ENCODE data around the gene SPATS2.
"Not testable (repeated sequence)": the region's sequence is repeated elsewhere in the genome, so short reads cannot be mapped to it uniquely, and the experiment has no call there.

Gene SPATS2

GRCh38 chr12:49403971-49404450 is 36.7 kb downstream of the SPATS2 start:
- FAIRE-seq = no peak
- no peak for DNase-seq (ENCODE audit: low spot score)

- FAIRE-seq = no peak
Measured at GRCh38 chr12:49404956-49405355, 37.7 kb downstream of the SPATS2 start.

GRCh38 chr12:49410818-49411217 is 43.6 kb downstream of the SPATS2 start:
- FAIRE-seq = no peak
- no peak for DNase-seq (ENCODE audit: low spot score)

More at GRCh38 chr12:49404956-49405355, 37.7 kb downstream of the SPATS2 start:
- DNase-seq (ENCODE audit: low spot score) = no peak

- FAIRE-seq (no peak), DNase-seq (ENCODE audit: low spot score) (no peak)
Measured at GRCh38 chr12:49413010-49413409, 45.7 kb downstream of the SPATS2 start.

- FAIRE-seq = no peak
- no peak for DNase-seq (ENCODE audit: low spot score)
Measured at GRCh38 chr12:49413796-49414195, 46.5 kb downstream of the SPATS2 start.

- DNase-seq (ENCODE audit: low spot score) (no peak), FAIRE-seq (no peak)
Measured at GRCh38 chr12:49414364-49414763, 47.1 kb downstream of the SPATS2 start.

- FAIRE-seq (no peak), DNase-seq (ENCODE audit: low spot score) (no peak)
Measured at GRCh38 chr12:49415521-49415970, 48.3 kb downstream of the SPATS2 start.

GRCh38 chr12:49416892-49417291 is 49.6 kb downstream of the SPATS2 start:
- no peak for DNase-seq (ENCODE audit: low spot score)
- no peak for FAIRE-seq

GRCh38 chr12:49417558-49417957 is 50.3 kb downstream of the SPATS2 start:
- FAIRE-seq (no peak), DNase-seq (ENCODE audit: low spot score) (no peak)

- FAIRE-seq (no peak), DNase-seq (ENCODE audit: low spot score) (no peak)
Measured at GRCh38 chr12:49420556-49420955, 53.3 kb downstream of the SPATS2 start.

- FAIRE-seq (no peak), DNase-seq (ENCODE audit: low spot score) (no peak)
Measured at GRCh38 chr12:49422114-49422513, 54.9 kb downstream of the SPATS2 start.

- FAIRE-seq (no peak), DNase-seq (ENCODE audit: low spot score) (peak; percentile 20)
Measured at GRCh38 chr12:49428793-49429192, 61.5 kb downstream of the SPATS2 start.

GRCh38 chr12:49432616-49433015 is 65.4 kb downstream of the SPATS2 start:
- FAIRE-seq (no peak), DNase-seq (ENCODE audit: low spot score) (no peak)

GRCh38 chr12:49436799-49437198 is 69.5 kb downstream of the SPATS2 start:
- not testable (repeated sequence) for FAIRE-seq

GRCh38 chr12:49439042-49439441 is 71.8 kb downstream of the SPATS2 start:
- no peak for DNase-seq (ENCODE audit: low spot score)
- FAIRE-seq = no peak

More at GRCh38 chr12:49436799-49437198, 69.5 kb downstream of the SPATS2 start:
- not testable (repeated sequence) for DNase-seq (ENCODE audit: low spot score)

- no peak for FAIRE-seq
Measured at GRCh38 chr12:49440035-49440434, 72.8 kb downstream of the SPATS2 start.

GRCh38 chr12:49442915-49443314 is 75.7 kb downstream of the SPATS2 start:
- no peak for FAIRE-seq
- DNase-seq (ENCODE audit: low spot score) = no peak

More at GRCh38 chr12:49440035-49440434, 72.8 kb downstream of the SPATS2 start:
- DNase-seq (ENCODE audit: low spot score) = no peak

- no peak for FAIRE-seq
- DNase-seq (ENCODE audit: low spot score) = no peak
Measured at GRCh38 chr12:49446571-49446970, 79.3 kb downstream of the SPATS2 start.

- DNase-seq (ENCODE audit: low spot score) (no peak), FAIRE-seq (no peak)
Measured at GRCh38 chr12:49448858-49449257, 81.6 kb downstream of the SPATS2 start.

GRCh38 chr12:49451468-49452259 is 84.4 kb downstream of the SPATS2 start:
- no peak for FAIRE-seq
- DNase-seq (ENCODE audit: low spot score) = no peak

GRCh38 chr12:49455501-49455900 is 88.2 kb downstream of the SPATS2 start:
- DNase-seq (ENCODE audit: low spot score) (no peak), FAIRE-seq (no peak)

- no peak for DNase-seq (ENCODE audit: low spot score)
- no peak for FAIRE-seq
Measured at GRCh38 chr12:49456131-49456679, 88.9 kb downstream of the SPATS2 start.

- FAIRE-seq (no peak), DNase-seq (ENCODE audit: low spot score) (no peak)
Measured at GRCh38 chr12:49458816-49459215, 91.6 kb downstream of the SPATS2 start.
